Measurements from ENCODE around the gene SLC27A5.

SLC27A5 gene

DNA sequence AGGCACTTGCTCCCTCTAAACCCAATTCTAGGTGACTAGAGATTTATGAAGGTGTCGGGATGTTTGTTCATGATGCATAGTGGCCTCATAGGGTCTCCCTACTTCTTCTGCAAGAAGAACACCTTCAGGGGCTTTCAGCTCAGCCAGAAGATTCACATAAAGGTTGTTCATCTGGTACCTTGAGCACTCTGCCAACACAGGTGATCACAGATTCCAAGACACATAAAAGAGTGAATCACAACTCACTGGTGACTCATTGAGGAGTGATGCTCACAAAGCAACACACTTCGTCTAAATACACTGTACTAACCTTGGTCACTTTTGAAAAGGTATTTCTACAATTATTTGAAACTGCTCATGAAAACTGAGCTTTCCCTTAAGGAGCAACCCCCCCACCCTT lies 51.8 kb downstream of the SLC27A5 start:
- Histone ChIP-seq H3K36me3 (ENCODE audit: insufficient read depth, low read length) (peaks cover 17% of the 10 kb centered on the region), H3K79me2 (ENCODE audit: insufficient read depth, low read length) (no peaks in the 10 kb centered on the region), H3K27me3 (ENCODE audit: insufficient read depth, low read length, poor library complexity) (no peaks in the 10 kb centered on the region), H3K4me1 (ENCODE audit: insufficient read depth, low read length) (no peaks in the 10 kb centered on the region), H4K20me1 (ENCODE audit: insufficient read depth, low read length) (no peaks in the 10 kb centered on the region), H3K4me3 (ENCODE audit: low read depth in 1 of 2, low read length in 2 of 2) (no peak overlapping the region), H2AFZ (ENCODE audit: low read depth, low read length) (no peak overlapping the region), H3K27ac (ENCODE audit: low read length) (no peak overlapping the region), H3K9me3 (ENCODE audit: insufficient read depth, low read length, severe bottlenecking) (no peaks in the 10 kb centered on the region), H3K4me2 (ENCODE audit: insufficient read depth, low read length) (no peak overlapping the region), H3K9ac (ENCODE audit: low read depth, low read length) (no peak overlapping the region)
- DNase-seq (no peak), ATAC-seq (ENCODE audit: insufficient read depth, low read depth) (no peak)
- TF ChIP-seq EZH2 (IDR thresholded peaks at IDR 0.05; ENCODE audit: borderline replicate concordance, low read depth, low read length, severe bottlenecking), result no peak
- TF ChIP-seq, protein P1, sequence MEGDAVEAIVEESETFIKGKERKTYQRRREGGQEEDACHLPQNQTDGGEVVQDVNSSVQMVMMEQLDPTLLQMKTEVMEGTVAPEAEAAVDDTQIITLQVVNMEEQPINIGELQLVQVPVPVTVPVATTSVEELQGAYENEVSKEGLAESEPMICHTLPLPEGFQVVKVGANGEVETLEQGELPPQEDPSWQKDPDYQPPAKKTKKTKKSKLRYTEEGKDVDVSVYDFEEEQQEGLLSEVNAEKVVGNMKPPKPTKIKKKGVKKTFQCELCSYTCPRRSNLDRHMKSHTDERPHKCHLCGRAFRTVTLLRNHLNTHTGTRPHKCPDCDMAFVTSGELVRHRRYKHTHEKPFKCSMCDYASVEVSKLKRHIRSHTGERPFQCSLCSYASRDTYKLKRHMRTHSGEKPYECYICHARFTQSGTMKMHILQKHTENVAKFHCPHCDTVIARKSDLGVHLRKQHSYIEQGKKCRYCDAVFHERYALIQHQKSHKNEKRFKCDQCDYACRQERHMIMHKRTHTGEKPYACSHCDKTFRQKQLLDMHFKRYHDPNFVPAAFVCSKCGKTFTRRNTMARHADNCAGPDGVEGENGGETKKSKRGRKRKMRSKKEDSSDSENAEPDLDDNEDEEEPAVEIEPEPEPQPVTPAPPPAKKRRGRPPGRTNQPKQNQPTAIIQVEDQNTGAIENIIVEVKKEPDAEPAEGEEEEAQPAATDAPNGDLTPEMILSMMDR (IDR thresholded peaks at IDR 0.05; ENCODE audit: borderline replicate concordance, extremely low read depth, low read length, poor library complexity, severe bottlenecking), result no peak

DNA sequence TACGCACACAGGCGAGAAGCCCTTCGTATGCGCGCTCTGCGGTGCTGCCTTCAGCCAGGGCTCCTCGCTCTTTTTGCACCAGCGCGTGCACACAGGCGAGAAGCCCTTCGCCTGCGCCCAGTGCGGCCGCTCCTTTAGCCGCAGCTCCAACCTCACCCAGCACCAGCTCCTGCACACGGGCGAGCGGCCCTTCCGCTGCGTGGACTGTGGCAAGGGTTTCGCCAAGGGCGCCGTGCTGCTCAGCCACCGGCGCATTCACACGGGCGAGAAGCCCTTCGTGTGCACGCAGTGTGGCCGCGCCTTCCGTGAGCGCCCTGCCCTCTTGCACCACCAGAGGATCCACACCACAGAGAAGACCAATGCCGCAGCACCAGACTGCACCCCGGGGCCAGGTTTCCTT lies 55.7 kb downstream of the SLC27A5 start:
- Histone ChIP-seq H3K27ac (ENCODE audit: low read length) (no peak overlapping the region), H3K9ac (ENCODE audit: low read depth, low read length) (no peak overlapping the region), H3K36me3 (ENCODE audit: insufficient read depth, low read length) (peaks cover 30% of the 10 kb centered on the region), H3K27me3 (ENCODE audit: insufficient read depth, low read length, poor library complexity) (no peaks in the 10 kb centered on the region), H2AFZ (ENCODE audit: low read depth, low read length) (no peak overlapping the region), H3K79me2 (ENCODE audit: insufficient read depth, low read length) (0 out of 2 replicates have a peak, but pooled peaks cover 3% of the 10 kb centered on the region), H3K9me3 (ENCODE audit: insufficient read depth, low read length, severe bottlenecking) (no peaks in the 10 kb centered on the region), H3K4me3 (ENCODE audit: low read depth in 1 of 2, low read length in 2 of 2) (no peak overlapping the region), H4K20me1 (ENCODE audit: insufficient read depth, low read length) (no peaks in the 10 kb centered on the region), H3K4me2 (ENCODE audit: insufficient read depth, low read length) (no peak overlapping the region), H3K4me1 (ENCODE audit: insufficient read depth, low read length) (peaks cover 12% of the 10 kb centered on the region)
- TF ChIP-seq EZH2 (IDR thresholded peaks at IDR 0.05; ENCODE audit: borderline replicate concordance, low read depth, low read length, severe bottlenecking), result no peak
- TF ChIP-seq, protein P1 (IDR thresholded peaks at IDR 0.05; ENCODE audit: borderline replicate concordance, extremely low read depth, low read length, poor library complexity, severe bottlenecking), result no peak
- no peak for ATAC-seq (ENCODE audit: insufficient read depth, low read depth)
- DNase-seq, result no peak

DNA sequence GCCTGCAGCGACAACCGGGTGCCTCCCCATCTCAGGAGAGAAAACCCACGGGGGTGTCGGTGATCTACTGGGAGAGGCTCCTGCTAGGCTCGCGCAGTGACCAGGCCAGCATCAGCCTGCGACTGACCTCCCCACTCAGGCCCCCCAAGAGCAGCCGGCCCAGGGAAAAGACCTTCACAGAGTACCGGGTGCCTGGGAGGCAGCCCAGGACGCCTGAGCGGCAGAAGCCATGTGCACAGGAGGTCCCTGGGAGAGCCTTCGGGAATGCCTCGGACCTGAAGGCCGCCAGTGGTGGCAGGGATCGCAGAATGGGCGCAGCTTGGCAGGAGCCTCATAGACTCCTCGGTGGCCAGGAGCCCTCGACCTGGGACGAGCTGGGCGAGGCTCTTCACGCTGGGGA lies 56.5 kb downstream of the SLC27A5 start:
- no peak overlapping the region for H3K27ac ChIP-seq (ENCODE audit: low read length)
- H3K9ac ChIP-seq (ENCODE audit: low read depth, low read length), result no peak overlapping the region
- DNase-seq (no peak), ATAC-seq (ENCODE audit: insufficient read depth, low read depth) (no peak)
- peaks cover 4% of the 10 kb centered on the region for H3K27me3 ChIP-seq (ENCODE audit: insufficient read depth, low read length, poor library complexity)
- H3K79me2 ChIP-seq (ENCODE audit: insufficient read depth, low read length), result 0 out of 2 replicates have a peak, but pooled peaks cover 3% of the 10 kb centered on the region
- H3K4me1 ChIP-seq (ENCODE audit: insufficient read depth, low read length), result peaks cover 18% of the 10 kb centered on the region
- H4K20me1 ChIP-seq (ENCODE audit: insufficient read depth, low read length), result no peaks in the 10 kb centered on the region
- H3K9me3 ChIP-seq (ENCODE audit: insufficient read depth, low read length, severe bottlenecking), result no peaks in the 10 kb centered on the region
- TF ChIP-seq EZH2 (IDR thresholded peaks at IDR 0.05; ENCODE audit: borderline replicate concordance, low read depth, low read length, severe bottlenecking), result no peak
- TF ChIP-seq, protein P1 (IDR thresholded peaks at IDR 0.05; ENCODE audit: borderline replicate concordance, extremely low read depth, low read length, poor library complexity, severe bottlenecking), result no peak
- no peak overlapping the region for H3K4me2 ChIP-seq (ENCODE audit: insufficient read depth, low read length)
- H2AFZ ChIP-seq (ENCODE audit: low read depth, low read length), result no peak overlapping the region
- no peak overlapping the region for H3K4me3 ChIP-seq (ENCODE audit: low read depth in 1 of 2, low read length in 2 of 2)
- H3K36me3 ChIP-seq (ENCODE audit: insufficient read depth, low read length), result peaks cover 30% of the 10 kb centered on the region

DNA sequence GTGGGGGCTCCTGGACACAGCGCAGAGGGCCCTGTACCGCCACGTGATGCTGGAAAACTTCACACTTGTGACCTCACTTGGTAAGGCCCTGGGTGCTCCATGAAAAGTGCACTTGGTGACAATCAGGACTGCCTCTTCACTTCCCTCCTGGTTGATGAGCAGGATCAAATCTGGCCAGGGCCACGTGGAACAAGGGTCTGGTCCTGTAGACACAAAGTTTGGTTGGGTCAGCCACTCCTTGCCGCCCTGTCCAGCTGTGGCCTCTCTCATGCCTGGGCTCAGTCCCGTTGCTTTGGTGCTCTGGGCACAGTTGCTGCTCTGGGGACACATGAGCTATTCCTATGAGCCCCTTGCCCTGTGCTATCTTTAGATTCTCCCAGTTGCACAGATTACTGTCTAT lies 58.0 kb downstream of the SLC27A5 start:
- Histone ChIP-seq H3K4me3 (ENCODE audit: low read depth in 1 of 2, low read length in 2 of 2) (no peak overlapping the region), H3K27me3 (ENCODE audit: insufficient read depth, low read length, poor library complexity) (peaks cover 4% of the 10 kb centered on the region), H3K27ac (ENCODE audit: low read length) (no peak overlapping the region), H3K79me2 (ENCODE audit: insufficient read depth, low read length) (0 out of 2 replicates have a peak, but pooled peaks cover 3% of the 10 kb centered on the region), H3K4me2 (ENCODE audit: insufficient read depth, low read length) (no peak overlapping the region), H3K36me3 (ENCODE audit: insufficient read depth, low read length) (peaks cover 30% of the 10 kb centered on the region), H3K9ac (ENCODE audit: low read depth, low read length) (no peak overlapping the region), H3K9me3 (ENCODE audit: insufficient read depth, low read length, severe bottlenecking) (peaks cover 7% of the 10 kb centered on the region), H4K20me1 (ENCODE audit: insufficient read depth, low read length) (no peaks in the 10 kb centered on the region), H3K4me1 (ENCODE audit: insufficient read depth, low read length) (peaks cover 18% of the 10 kb centered on the region), H2AFZ (ENCODE audit: low read depth, low read length) (no peak overlapping the region)
- TF ChIP-seq, protein P1 (IDR thresholded peaks at IDR 0.05; ENCODE audit: borderline replicate concordance, extremely low read depth, low read length, poor library complexity, severe bottlenecking), result no peak
- no peak for TF ChIP-seq EZH2 (IDR thresholded peaks at IDR 0.05; ENCODE audit: borderline replicate concordance, low read depth, low read length, severe bottlenecking)
- ATAC-seq (ENCODE audit: insufficient read depth, low read depth) (no peak), DNase-seq (no peak)

Data from DND-41 (cell line).